Endothelial cell of umbilical vein (primary cell): ENCODE measurements around the gene LRRC38.

ENCODE experiments used
- CTCF ChIP-seq, 2 donors: IDR thresholded peaks; 1 replicate in 1 of 2; 2 replicates in 1 of 2; pipeline ENCODE4 v1.5.1; 2011; ENCODE audit warnings: low read length in 2 of 2, mild to moderate bottlenecking in 2 of 2, moderate library complexity in 2 of 2, control low read depth in 1 of 2, inconsistent platforms in 1 of 2, low read depth in 1 of 2; ENCODE audit not compliant: insufficient read depth in 1 of 2; ENCODE audit errors: extremely low read depth in 1 of 2
- EZH2 ChIP-seq: IDR thresholded peaks from 2 replicates; pipeline ENCODE4 v1.6.1; 2012; ENCODE audit warnings: borderline replicate concordance, low read depth, mild to moderate bottlenecking, moderate library complexity, low read length, inconsistent platforms; ENCODE audit not compliant: severe bottlenecking
- GATA2 ChIP-seq: IDR thresholded peaks from 2 replicates; pipeline ENCODE4 v1.7.0; 2011; ENCODE audit warnings: low read depth, mild to moderate bottlenecking, moderate library complexity, mixed read lengths, low read length; ENCODE audit not compliant: insufficient read length, insufficient read depth
- MAX ChIP-seq: IDR thresholded peaks from 2 replicates; pipeline ENCODE4 v1.6.1; 2011; ENCODE audit not compliant: insufficient read depth, insufficient read length
- MYC ChIP-seq: IDR thresholded peaks from one replicate; pipeline ENCODE4 v1.6.1; 2011; ENCODE audit warnings: mild to moderate bottlenecking, low read depth, low read length
- POLR2A ChIP-seq: IDR thresholded peaks from 2 replicates; pipeline ENCODE4 v1.6.1; 2012; ENCODE audit warnings: low read depth, mild to moderate bottlenecking, control low read depth, low read length
- POLR2AphosphoS5 ChIP-seq: IDR thresholded peaks from 2 replicates; pipeline ENCODE4 v1.6.1; 2012; ENCODE audit warnings: low read depth, mild to moderate bottlenecking, control low read depth, low read length, moderate library complexity; ENCODE audit not compliant: insufficient read depth

- TF ChIP-seq POLR2AphosphoS5 (no peak), CTCF (IDR thresholded peaks at IDR 0.05; ENCODE audit: extremely low read depth in 1 of 2, insufficient read depth in 1 of 2, low read depth in 1 of 2, low read length in 2 of 2) (no peak), POLR2A (no peak), MAX (no peak), EZH2 (no peak), GATA2 (no peak), MYC (no peak)
Observed at GRCh38 chr1:13538832-13539231, 25.0 kb upstream of the LRRC38 start.
